Measurements from ENCODE around the gene NAT10.

DNA sequence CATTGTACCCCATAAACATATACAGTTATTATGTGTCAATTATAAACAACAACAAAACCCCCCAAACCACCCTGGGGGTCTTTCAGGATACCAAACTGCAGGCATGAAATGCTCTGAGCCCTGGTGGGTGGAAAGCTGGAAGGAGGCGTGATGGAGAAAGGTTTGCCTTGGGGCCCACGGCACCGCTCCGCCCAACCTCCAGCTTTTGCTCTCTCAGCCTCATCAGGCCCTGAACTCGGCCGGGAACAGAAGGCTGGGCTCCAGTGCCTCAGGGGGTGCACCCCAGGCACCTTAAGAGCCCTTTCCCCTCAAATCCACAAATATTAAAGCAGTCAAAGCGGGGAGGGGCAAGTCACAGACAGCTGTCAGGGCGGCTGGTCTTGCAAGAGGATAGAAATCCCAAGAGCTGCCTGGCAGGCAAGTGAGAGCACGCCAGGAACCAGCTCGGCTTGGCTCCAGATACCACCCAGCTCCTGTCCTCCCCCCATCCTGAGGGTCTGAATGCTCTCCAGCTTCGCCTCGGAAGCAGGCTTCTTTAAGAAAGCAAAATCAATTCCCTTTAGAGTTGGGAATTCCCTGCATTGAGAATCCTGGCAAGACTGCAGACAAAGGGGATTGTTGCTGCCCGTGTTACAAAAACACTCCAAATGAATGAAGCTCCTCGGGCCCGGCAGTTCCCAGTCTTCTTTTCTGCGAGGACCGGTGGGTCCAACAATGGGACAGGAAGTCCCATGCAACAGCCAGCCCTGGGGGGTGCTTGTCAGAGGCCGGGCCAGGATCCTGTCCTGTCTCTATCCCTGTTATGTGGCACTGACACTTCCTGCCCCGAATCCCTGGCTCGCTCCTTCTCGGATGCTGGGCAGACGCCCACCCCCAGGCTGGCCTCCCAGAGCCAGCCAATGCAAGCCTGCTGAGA, 80.8 kb downstream of the NAT10 start:
- TF ChIP-seq, protein P1, sequence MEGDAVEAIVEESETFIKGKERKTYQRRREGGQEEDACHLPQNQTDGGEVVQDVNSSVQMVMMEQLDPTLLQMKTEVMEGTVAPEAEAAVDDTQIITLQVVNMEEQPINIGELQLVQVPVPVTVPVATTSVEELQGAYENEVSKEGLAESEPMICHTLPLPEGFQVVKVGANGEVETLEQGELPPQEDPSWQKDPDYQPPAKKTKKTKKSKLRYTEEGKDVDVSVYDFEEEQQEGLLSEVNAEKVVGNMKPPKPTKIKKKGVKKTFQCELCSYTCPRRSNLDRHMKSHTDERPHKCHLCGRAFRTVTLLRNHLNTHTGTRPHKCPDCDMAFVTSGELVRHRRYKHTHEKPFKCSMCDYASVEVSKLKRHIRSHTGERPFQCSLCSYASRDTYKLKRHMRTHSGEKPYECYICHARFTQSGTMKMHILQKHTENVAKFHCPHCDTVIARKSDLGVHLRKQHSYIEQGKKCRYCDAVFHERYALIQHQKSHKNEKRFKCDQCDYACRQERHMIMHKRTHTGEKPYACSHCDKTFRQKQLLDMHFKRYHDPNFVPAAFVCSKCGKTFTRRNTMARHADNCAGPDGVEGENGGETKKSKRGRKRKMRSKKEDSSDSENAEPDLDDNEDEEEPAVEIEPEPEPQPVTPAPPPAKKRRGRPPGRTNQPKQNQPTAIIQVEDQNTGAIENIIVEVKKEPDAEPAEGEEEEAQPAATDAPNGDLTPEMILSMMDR (conservative IDR thresholded peaks at IDR 0.05; ENCODE audit: low read depth in 2 of 2) = no peak
- TF ChIP-seq POLR2AphosphoS5 (IDR thresholded peaks at IDR 0.05; ENCODE audit: low read depth) = no peak
- TF ChIP-seq, protein P2, sequence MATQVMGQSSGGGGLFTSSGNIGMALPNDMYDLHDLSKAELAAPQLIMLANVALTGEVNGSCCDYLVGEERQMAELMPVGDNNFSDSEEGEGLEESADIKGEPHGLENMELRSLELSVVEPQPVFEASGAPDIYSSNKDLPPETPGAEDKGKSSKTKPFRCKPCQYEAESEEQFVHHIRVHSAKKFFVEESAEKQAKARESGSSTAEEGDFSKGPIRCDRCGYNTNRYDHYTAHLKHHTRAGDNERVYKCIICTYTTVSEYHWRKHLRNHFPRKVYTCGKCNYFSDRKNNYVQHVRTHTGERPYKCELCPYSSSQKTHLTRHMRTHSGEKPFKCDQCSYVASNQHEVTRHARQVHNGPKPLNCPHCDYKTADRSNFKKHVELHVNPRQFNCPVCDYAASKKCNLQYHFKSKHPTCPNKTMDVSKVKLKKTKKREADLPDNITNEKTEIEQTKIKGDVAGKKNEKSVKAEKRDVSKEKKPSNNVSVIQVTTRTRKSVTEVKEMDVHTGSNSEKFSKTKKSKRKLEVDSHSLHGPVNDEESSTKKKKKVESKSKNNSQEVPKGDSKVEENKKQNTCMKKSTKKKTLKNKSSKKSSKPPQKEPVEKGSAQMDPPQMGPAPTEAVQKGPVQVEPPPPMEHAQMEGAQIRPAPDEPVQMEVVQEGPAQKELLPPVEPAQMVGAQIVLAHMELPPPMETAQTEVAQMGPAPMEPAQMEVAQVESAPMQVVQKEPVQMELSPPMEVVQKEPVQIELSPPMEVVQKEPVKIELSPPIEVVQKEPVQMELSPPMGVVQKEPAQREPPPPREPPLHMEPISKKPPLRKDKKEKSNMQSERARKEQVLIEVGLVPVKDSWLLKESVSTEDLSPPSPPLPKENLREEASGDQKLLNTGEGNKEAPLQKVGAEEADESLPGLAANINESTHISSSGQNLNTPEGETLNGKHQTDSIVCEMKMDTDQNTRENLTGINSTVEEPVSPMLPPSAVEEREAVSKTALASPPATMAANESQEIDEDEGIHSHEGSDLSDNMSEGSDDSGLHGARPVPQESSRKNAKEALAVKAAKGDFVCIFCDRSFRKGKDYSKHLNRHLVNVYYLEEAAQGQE (IDR thresholded peaks at IDR 0.05; ENCODE audit: unreplicated experiment) = no peak
- TF ChIP-seq EZH2phosphoT487 (IDR thresholded peaks at IDR 0.05; ENCODE audit: unreplicated experiment) = no peak
- TF ChIP-seq EZH2 (IDR thresholded peaks at IDR 0.05; ENCODE audit: low read depth, unreplicated experiment) = no peak
- no peak for TF ChIP-seq JUNB (IDR thresholded peaks at IDR 0.05; ENCODE audit: unreplicated experiment)
- TF ChIP-seq, protein P3, sequence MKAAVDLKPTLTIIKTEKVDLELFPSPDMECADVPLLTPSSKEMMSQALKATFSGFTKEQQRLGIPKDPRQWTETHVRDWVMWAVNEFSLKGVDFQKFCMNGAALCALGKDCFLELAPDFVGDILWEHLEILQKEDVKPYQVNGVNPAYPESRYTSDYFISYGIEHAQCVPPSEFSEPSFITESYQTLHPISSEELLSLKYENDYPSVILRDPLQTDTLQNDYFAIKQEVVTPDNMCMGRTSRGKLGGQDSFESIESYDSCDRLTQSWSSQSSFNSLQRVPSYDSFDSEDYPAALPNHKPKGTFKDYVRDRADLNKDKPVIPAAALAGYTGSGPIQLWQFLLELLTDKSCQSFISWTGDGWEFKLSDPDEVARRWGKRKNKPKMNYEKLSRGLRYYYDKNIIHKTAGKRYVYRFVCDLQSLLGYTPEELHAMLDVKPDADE (IDR thresholded peaks at IDR 0.05) = no peak
- no peak for TF ChIP-seq NANOG (IDR thresholded peaks at IDR 0.05; ENCODE audit: borderline replicate concordance)
- TF ChIP-seq ZNF331 (CRISPR knock-in tag; IDR thresholded peaks at IDR 0.05; ENCODE audit: low read depth) = no peak
- TF ChIP-seq CREB1 (CRISPR knock-in tag; IDR thresholded peaks at IDR 0.05; ENCODE audit: low read depth) = no peak
- TF ChIP-seq ZNF114 (CRISPR knock-in tag; IDR thresholded peaks at IDR 0.05) = no peak
- TF ChIP-seq STAT1 (IDR thresholded peaks at IDR 0.05; ENCODE audit: unreplicated experiment) = no peak
- TF ChIP-seq, protein P4, sequence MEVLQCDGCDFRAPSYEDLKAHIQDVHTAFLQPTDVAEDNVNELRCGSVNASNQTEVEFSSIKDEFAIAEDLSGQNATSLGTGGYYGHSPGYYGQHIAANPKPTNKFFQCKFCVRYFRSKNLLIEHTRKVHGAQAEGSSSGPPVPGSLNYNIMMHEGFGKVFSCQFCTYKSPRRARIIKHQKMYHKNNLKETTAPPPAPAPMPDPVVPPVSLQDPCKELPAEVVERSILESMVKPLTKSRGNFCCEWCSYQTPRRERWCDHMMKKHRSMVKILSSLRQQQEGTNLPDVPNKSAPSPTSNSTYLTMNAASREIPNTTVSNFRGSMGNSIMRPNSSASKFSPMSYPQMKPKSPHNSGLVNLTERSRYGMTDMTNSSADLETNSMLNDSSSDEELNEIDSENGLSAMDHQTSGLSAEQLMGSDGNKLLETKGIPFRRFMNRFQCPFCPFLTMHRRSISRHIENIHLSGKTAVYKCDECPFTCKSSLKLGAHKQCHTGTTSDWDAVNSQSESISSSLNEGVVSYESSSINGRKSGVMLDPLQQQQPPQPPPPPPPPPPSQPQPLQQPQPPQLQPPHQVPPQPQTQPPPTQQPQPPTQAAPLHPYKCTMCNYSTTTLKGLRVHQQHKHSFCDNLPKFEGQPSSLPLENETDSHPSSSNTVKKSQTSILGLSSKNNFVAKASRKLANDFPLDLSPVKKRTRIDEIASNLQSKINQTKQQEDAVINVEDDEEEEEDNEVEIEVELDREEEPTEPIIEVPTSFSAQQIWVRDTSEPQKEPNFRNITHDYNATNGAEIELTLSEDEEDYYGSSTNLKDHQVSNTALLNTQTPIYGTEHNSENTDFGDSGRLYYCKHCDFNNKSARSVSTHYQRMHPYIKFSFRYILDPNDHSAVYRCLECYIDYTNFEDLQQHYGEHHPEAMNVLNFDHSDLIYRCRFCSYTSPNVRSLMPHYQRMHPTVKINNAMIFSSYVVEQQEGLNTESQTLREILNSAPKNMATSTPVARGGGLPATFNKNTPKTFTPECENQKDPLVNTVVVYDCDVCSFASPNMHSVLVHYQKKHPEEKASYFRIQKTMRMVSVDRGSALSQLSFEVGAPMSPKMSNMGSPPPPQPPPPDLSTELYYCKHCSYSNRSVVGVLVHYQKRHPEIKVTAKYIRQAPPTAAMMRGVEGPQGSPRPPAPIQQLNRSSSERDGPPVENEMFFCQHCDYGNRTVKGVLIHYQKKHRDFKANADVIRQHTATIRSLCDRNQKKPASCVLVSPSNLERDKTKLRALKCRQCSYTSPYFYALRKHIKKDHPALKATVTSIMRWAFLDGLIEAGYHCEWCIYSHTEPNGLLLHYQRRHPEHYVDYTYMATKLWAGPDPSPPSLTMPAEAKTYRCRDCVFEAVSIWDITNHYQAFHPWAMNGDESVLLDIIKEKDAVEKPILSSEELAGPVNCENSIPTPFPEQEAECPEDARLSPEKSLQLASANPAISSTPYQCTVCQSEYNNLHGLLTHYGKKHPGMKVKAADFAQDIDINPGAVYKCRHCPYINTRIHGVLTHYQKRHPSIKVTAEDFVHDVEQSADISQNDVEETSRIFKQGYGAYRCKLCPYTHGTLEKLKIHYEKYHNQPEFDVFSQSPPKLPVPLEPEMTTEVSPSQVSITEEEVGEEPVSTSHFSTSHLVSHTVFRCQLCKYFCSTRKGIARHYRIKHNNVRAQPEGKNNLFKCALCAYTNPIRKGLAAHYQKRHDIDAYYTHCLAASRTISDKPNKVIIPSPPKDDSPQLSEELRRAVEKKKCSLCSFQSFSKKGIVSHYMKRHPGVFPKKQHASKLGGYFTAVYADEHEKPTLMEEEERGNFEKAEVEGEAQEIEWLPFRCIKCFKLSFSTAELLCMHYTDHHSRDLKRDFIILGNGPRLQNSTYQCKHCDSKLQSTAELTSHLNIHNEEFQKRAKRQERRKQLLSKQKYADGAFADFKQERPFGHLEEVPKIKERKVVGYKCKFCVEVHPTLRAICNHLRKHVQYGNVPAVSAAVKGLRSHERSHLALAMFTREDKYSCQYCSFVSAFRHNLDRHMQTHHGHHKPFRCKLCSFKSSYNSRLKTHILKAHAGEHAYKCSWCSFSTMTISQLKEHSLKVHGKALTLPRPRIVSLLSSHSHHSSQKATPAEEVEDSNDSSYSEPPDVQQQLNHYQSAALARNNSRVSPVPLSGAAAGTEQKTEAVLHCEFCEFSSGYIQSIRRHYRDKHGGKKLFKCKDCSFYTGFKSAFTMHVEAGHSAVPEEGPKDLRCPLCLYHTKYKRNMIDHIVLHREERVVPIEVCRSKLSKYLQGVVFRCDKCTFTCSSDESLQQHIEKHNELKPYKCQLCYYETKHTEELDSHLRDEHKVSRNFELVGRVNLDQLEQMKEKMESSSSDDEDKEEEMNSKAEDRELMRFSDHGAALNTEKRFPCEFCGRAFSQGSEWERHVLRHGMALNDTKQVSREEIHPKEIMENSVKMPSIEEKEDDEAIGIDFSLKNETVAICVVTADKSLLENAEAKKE (CRISPR knock-in tag; IDR thresholded peaks at IDR 0.05) = no peak
